ENCODE measurements around the gene CTPS2.
"Not testable (repeated sequence)": the region's sequence is repeated elsewhere in the genome, so short reads cannot be mapped to it uniquely, and the experiment has no call there.

Gene CTPS2

GRCh38 chrX:16712548-16713155, at the start of gene CTPS2:
TSS of gene CTPS2 (minus strand) at chrX:16712669. CDS start at chrX:16702902, 9,767 bp downstream.
- no peaks in the 10 kb centered on the region for H3K36me3 ChIP-seq (ENCODE audit: control insufficient read depth in 1 of 2, insufficient read depth in 2 of 2, low read length in 2 of 2)
- H3K9me3 ChIP-seq (ENCODE audit: control insufficient read depth in 1 of 2, low read length in 2 of 2) = no peaks in the 10 kb centered on the region
- peak within 1 kb of the TSS; percentile 72 to 78 for H3K4me3 ChIP-seq (ENCODE audit: low read depth in 1 of 2, low read length in 2 of 2)
- H3K9ac ChIP-seq (ENCODE audit: low read depth in 1 of 2, low read length in 2 of 2) = peak within 1 kb of the TSS; percentile 68 to 84
- H3K27ac ChIP-seq (ENCODE audit: low read depth, low read length) = peak within 1 kb of the TSS; percentile 32
- H3K27me3 ChIP-seq (ENCODE audit: control insufficient read depth in 1 of 2, insufficient read depth in 2 of 2, low read length in 2 of 2) = no peaks in the 10 kb centered on the region
- H3K4me1 ChIP-seq (ENCODE audit: control insufficient read depth in 1 of 2, insufficient read depth in 2 of 2, low read length in 2 of 2) = peaks cover 0 to 4% of the 10 kb centered on the region in 2 donors

- H3K4me3 ChIP-seq (ENCODE audit: low read depth in 1 of 2, low read length in 2 of 2); H3K4me1 ChIP-seq (ENCODE audit: control insufficient read depth in 1 of 2, insufficient read depth in 2 of 2, low read length in 2 of 2); H3K27me3 ChIP-seq (ENCODE audit: control insufficient read depth in 1 of 2, insufficient read depth in 2 of 2, low read length in 2 of 2); H3K9ac ChIP-seq (ENCODE audit: low read depth in 1 of 2, low read length in 2 of 2); H3K27ac ChIP-seq (ENCODE audit: low read depth, low read length); H3K9me3 ChIP-seq (ENCODE audit: control insufficient read depth in 1 of 2, low read length in 2 of 2): not testable (repeated sequence)
- peaks cover 0 to 17% of the 10 kb centered on the region in 2 donors for H3K36me3 ChIP-seq (ENCODE audit: control insufficient read depth in 1 of 2, insufficient read depth in 2 of 2, low read length in 2 of 2)
Observed at GRCh38 chrX:16761500-16761899, 49.0 kb upstream of the CTPS2 start.

GRCh38 chrX:16756724-16757123, 44.3 kb upstream of the CTPS2 start:
- H3K9ac ChIP-seq (ENCODE audit: low read depth in 1 of 2, low read length in 2 of 2) = no peak overlapping the region
- no peaks in the 10 kb centered on the region for H3K4me1 ChIP-seq (ENCODE audit: control insufficient read depth in 1 of 2, insufficient read depth in 2 of 2, low read length in 2 of 2)
- H3K36me3 ChIP-seq (ENCODE audit: control insufficient read depth in 1 of 2, insufficient read depth in 2 of 2, low read length in 2 of 2) = peaks cover 9 to 45% of the 10 kb centered on the region in 2 donors
- no peaks in the 10 kb centered on the region for H3K27me3 ChIP-seq (ENCODE audit: control insufficient read depth in 1 of 2, insufficient read depth in 2 of 2, low read length in 2 of 2)
- H3K9me3 ChIP-seq (ENCODE audit: control insufficient read depth in 1 of 2, low read length in 2 of 2) = no peaks in the 10 kb centered on the region
- no peak overlapping the region for H3K4me3 ChIP-seq (ENCODE audit: low read depth in 1 of 2, low read length in 2 of 2)
- H3K27ac ChIP-seq (ENCODE audit: low read depth, low read length) = no peak overlapping the region

- H3K36me3 ChIP-seq (ENCODE audit: control insufficient read depth in 1 of 2, insufficient read depth in 2 of 2, low read length in 2 of 2) = peaks cover 9 to 53% of the 10 kb centered on the region in 2 donors
- H3K27me3 ChIP-seq (ENCODE audit: control insufficient read depth in 1 of 2, insufficient read depth in 2 of 2, low read length in 2 of 2) = no peaks in the 10 kb centered on the region
- H3K27ac ChIP-seq (ENCODE audit: low read depth, low read length) = no peak overlapping the region
- no peak overlapping the region for H3K4me3 ChIP-seq (ENCODE audit: low read depth in 1 of 2, low read length in 2 of 2)
- H3K9ac ChIP-seq (ENCODE audit: low read depth in 1 of 2, low read length in 2 of 2) = no peak overlapping the region
- H3K9me3 ChIP-seq (ENCODE audit: control insufficient read depth in 1 of 2, low read length in 2 of 2) = no peaks in the 10 kb centered on the region
- H3K4me1 ChIP-seq (ENCODE audit: control insufficient read depth in 1 of 2, insufficient read depth in 2 of 2, low read length in 2 of 2) = no peaks in the 10 kb centered on the region
Observed at GRCh38 chrX:16754019-16754418, 41.5 kb upstream of the CTPS2 start.

- H3K36me3 ChIP-seq (ENCODE audit: control insufficient read depth in 1 of 2, insufficient read depth in 2 of 2, low read length in 2 of 2) = peaks cover 9 to 41% of the 10 kb centered on the region in 2 donors
- H3K9ac ChIP-seq (ENCODE audit: low read depth in 1 of 2, low read length in 2 of 2) = no peak overlapping the region
- H3K27ac ChIP-seq (ENCODE audit: low read depth, low read length) = no peak overlapping the region
- no peaks in the 10 kb centered on the region for H3K27me3 ChIP-seq (ENCODE audit: control insufficient read depth in 1 of 2, insufficient read depth in 2 of 2, low read length in 2 of 2)
- H3K4me3 ChIP-seq (ENCODE audit: low read depth in 1 of 2, low read length in 2 of 2) = no peak overlapping the region
- no peaks in the 10 kb centered on the region for H3K9me3 ChIP-seq (ENCODE audit: control insufficient read depth in 1 of 2, low read length in 2 of 2)
- H3K4me1 ChIP-seq (ENCODE audit: control insufficient read depth in 1 of 2, insufficient read depth in 2 of 2, low read length in 2 of 2) = no peaks in the 10 kb centered on the region
Observed at GRCh38 chrX:16750136-16750535, 37.7 kb upstream of the CTPS2 start.

GRCh38 chrX:16748425-16748824, 36.0 kb upstream of the CTPS2 start:
- no peaks in the 10 kb centered on the region for H3K9me3 ChIP-seq (ENCODE audit: control insufficient read depth in 1 of 2, low read length in 2 of 2)
- no peak overlapping the region for H3K9ac ChIP-seq (ENCODE audit: low read depth in 1 of 2, low read length in 2 of 2)
- no peak overlapping the region for H3K27ac ChIP-seq (ENCODE audit: low read depth, low read length)
- peaks cover 12 to 47% of the 10 kb centered on the region in 2 donors for H3K36me3 ChIP-seq (ENCODE audit: control insufficient read depth in 1 of 2, insufficient read depth in 2 of 2, low read length in 2 of 2)
- no peaks in the 10 kb centered on the region for H3K4me1 ChIP-seq (ENCODE audit: control insufficient read depth in 1 of 2, insufficient read depth in 2 of 2, low read length in 2 of 2)
- H3K27me3 ChIP-seq (ENCODE audit: control insufficient read depth in 1 of 2, insufficient read depth in 2 of 2, low read length in 2 of 2) = no peaks in the 10 kb centered on the region
- no peak overlapping the region for H3K4me3 ChIP-seq (ENCODE audit: low read depth in 1 of 2, low read length in 2 of 2)

GRCh38 chrX:16745659-16746058, 33.2 kb upstream of the CTPS2 start:
- H3K36me3 ChIP-seq (ENCODE audit: control insufficient read depth in 1 of 2, insufficient read depth in 2 of 2, low read length in 2 of 2) = peaks cover 12 to 52% of the 10 kb centered on the region in 2 donors
- H3K9me3 ChIP-seq (ENCODE audit: control insufficient read depth in 1 of 2, low read length in 2 of 2) = no peaks in the 10 kb centered on the region
- no peak overlapping the region for H3K9ac ChIP-seq (ENCODE audit: low read depth in 1 of 2, low read length in 2 of 2)
- H3K4me1 ChIP-seq (ENCODE audit: control insufficient read depth in 1 of 2, insufficient read depth in 2 of 2, low read length in 2 of 2) = no peaks in the 10 kb centered on the region
- no peak overlapping the region for H3K4me3 ChIP-seq (ENCODE audit: low read depth in 1 of 2, low read length in 2 of 2)
- no peak overlapping the region for H3K27ac ChIP-seq (ENCODE audit: low read depth, low read length)
- no peaks in the 10 kb centered on the region for H3K27me3 ChIP-seq (ENCODE audit: control insufficient read depth in 1 of 2, insufficient read depth in 2 of 2, low read length in 2 of 2)

- H3K9me3 ChIP-seq (ENCODE audit: control insufficient read depth in 1 of 2, low read length in 2 of 2) = no peaks in the 10 kb centered on the region
- peaks cover 12 to 47% of the 10 kb centered on the region in 2 donors for H3K36me3 ChIP-seq (ENCODE audit: control insufficient read depth in 1 of 2, insufficient read depth in 2 of 2, low read length in 2 of 2)
- no peak overlapping the region for H3K4me3 ChIP-seq (ENCODE audit: low read depth in 1 of 2, low read length in 2 of 2)
- H3K4me1 ChIP-seq (ENCODE audit: control insufficient read depth in 1 of 2, insufficient read depth in 2 of 2, low read length in 2 of 2) = no peaks in the 10 kb centered on the region
- no peak overlapping the region for H3K27ac ChIP-seq (ENCODE audit: low read depth, low read length)
- H3K9ac ChIP-seq (ENCODE audit: low read depth in 1 of 2, low read length in 2 of 2) = no peak overlapping the region
- H3K27me3 ChIP-seq (ENCODE audit: control insufficient read depth in 1 of 2, insufficient read depth in 2 of 2, low read length in 2 of 2) = no peaks in the 10 kb centered on the region
Observed at GRCh38 chrX:16745102-16745501, 32.6 kb upstream of the CTPS2 start.

GRCh38 chrX:16743604-16744325, 31.3 kb upstream of the CTPS2 start:
- Histone ChIP-seq H3K27ac (ENCODE audit: low read depth, low read length) (no peak overlapping the region), H3K9me3 (ENCODE audit: control insufficient read depth in 1 of 2, low read length in 2 of 2) (no peaks in the 10 kb centered on the region), H3K27me3 (ENCODE audit: control insufficient read depth in 1 of 2, insufficient read depth in 2 of 2, low read length in 2 of 2) (no peaks in the 10 kb centered on the region), H3K4me1 (ENCODE audit: control insufficient read depth in 1 of 2, insufficient read depth in 2 of 2, low read length in 2 of 2) (no peaks in the 10 kb centered on the region), H3K9ac (ENCODE audit: low read depth in 1 of 2, low read length in 2 of 2) (no peak overlapping the region), H3K36me3 (ENCODE audit: control insufficient read depth in 1 of 2, insufficient read depth in 2 of 2, low read length in 2 of 2) (peaks cover 12 to 39% of the 10 kb centered on the region in 2 donors), H3K4me3 (ENCODE audit: low read depth in 1 of 2, low read length in 2 of 2) (no peak overlapping the region)

- Histone ChIP-seq H3K9me3 (ENCODE audit: control insufficient read depth in 1 of 2, low read length in 2 of 2) (no peaks in the 10 kb centered on the region), H3K4me1 (ENCODE audit: control insufficient read depth in 1 of 2, insufficient read depth in 2 of 2, low read length in 2 of 2) (no peaks in the 10 kb centered on the region), H3K27me3 (ENCODE audit: control insufficient read depth in 1 of 2, insufficient read depth in 2 of 2, low read length in 2 of 2) (no peaks in the 10 kb centered on the region), H3K4me3 (ENCODE audit: low read depth in 1 of 2, low read length in 2 of 2) (no peak overlapping the region), H3K27ac (ENCODE audit: low read depth, low read length) (no peak overlapping the region), H3K36me3 (ENCODE audit: control insufficient read depth in 1 of 2, insufficient read depth in 2 of 2, low read length in 2 of 2) (peaks cover 15 to 44% of the 10 kb centered on the region in 2 donors), H3K9ac (ENCODE audit: low read depth in 1 of 2, low read length in 2 of 2) (no peak overlapping the region)
Observed at GRCh38 chrX:16739574-16739973, 27.1 kb upstream of the CTPS2 start.
